ENCODE measurements around the gene PRSS22. TPM values are rescaled to one million over a fixed set of nuclear protein-coding genes. Genes with fewer than 3 reads are reported as not detected.

The PRSS22 gene
- total RNA-seq, 1 experiment from 2014 or later, result 36.9 TPM

- ChIA-PET CTCF (no interaction called here), POLR2A (ENCODE audit: unreplicated experiment) (no interaction called here)
- Histone ChIP-seq H3K36me3 (ENCODE audit: low read depth, low read length) (no peaks in the 10 kb centered on the region), H3K79me2 (ENCODE audit: low read length) (no peaks in the 10 kb centered on the region), H3K27me3 (ENCODE audit: low read length) (no peaks in the 10 kb centered on the region), H3K4me3 (ENCODE audit: low read length) (no peak overlapping the region), H3F3A (ENCODE audit: low read length, unreplicated experiment) (no peaks in the 10 kb centered on the region), H3K4me1 (ENCODE audit: insufficient read depth, low read length) (peaks cover 28% of the 10 kb centered on the region), H4K20me1 (ENCODE audit: low read length) (no peaks in the 10 kb centered on the region), H3K9me3 (ENCODE audit: low read length) (no peaks in the 10 kb centered on the region), H3K27ac (ENCODE audit: low read length) (peak overlapping the region; percentile 91), H2AFZ (ENCODE audit: low read length) (no peak overlapping the region), H3K9me2 (replicated peaks; ENCODE audit: low read length) (no peaks in the 10 kb centered on the region), H3K9ac (ENCODE audit: low read length) (no peak overlapping the region), H3K4me2 (ENCODE audit: low read length) (no peak overlapping the region)
- DNase-seq (no peak), ATAC-seq (no peak)
- no peak for TF ChIP-seq EZH2 (IDR thresholded peaks at IDR 0.05; ENCODE audit: low read length, unreplicated experiment)
- TF ChIP-seq EZH2phosphoT487 (IDR thresholded peaks at IDR 0.05; ENCODE audit: borderline replicate concordance, low read length), result no peak
- no TSS peak for BruUV-seq (replicated peaks)
- intact Hi-C loops (cut with micrococcal nuclease), result no loop called here
Measured at GRCh38 chr16:2834968-2835367, 23.0 kb downstream of the PRSS22 start.

GRCh38 chr16:2833776-2834175 lies 24.2 kb downstream of the PRSS22 start:
- no peaks in the 10 kb centered on the region for H3K9me3 ChIP-seq (ENCODE audit: low read length)
- H3K36me3 ChIP-seq (ENCODE audit: low read depth, low read length), result no peaks in the 10 kb centered on the region
- POLR2A ChIA-PET (ENCODE audit: unreplicated experiment), result no interaction called here
- no peak overlapping the region for H2AFZ ChIP-seq (ENCODE audit: low read length)
- no peaks in the 10 kb centered on the region for H3K27me3 ChIP-seq (ENCODE audit: low read length)
- no peaks in the 10 kb centered on the region for H3F3A ChIP-seq (ENCODE audit: low read length, unreplicated experiment)
- BruUV-seq (replicated peaks), result no TSS peak
- CTCF ChIA-PET, result no interaction called here
- no peak overlapping the region for H3K9ac ChIP-seq (ENCODE audit: low read length)
- no peak overlapping the region for H3K27ac ChIP-seq (ENCODE audit: low read length)
- intact Hi-C loops (cut with micrococcal nuclease), result no loop called here
- H3K79me2 ChIP-seq (ENCODE audit: low read length), result no peaks in the 10 kb centered on the region
- no peak for ATAC-seq
- TF ChIP-seq CTCF (conservative IDR thresholded peaks at IDR 0.05; ENCODE audit: low read depth, low read length), result no peak
- TF ChIP-seq EZH2phosphoT487 (IDR thresholded peaks at IDR 0.05; ENCODE audit: borderline replicate concordance, low read length), result no peak
- H3K9me2 ChIP-seq (replicated peaks; ENCODE audit: low read length), result no peaks in the 10 kb centered on the region
- no peak overlapping the region for H3K4me3 ChIP-seq (ENCODE audit: low read length)
- H4K20me1 ChIP-seq (ENCODE audit: low read length), result no peaks in the 10 kb centered on the region
- no peak for DNase-seq
- H3K4me1 ChIP-seq (ENCODE audit: insufficient read depth, low read length), result peaks cover 31% of the 10 kb centered on the region
- no peak overlapping the region for H3K4me2 ChIP-seq (ENCODE audit: low read length)

- no TSS peak for BruUV-seq (replicated peaks)
- ATAC-seq, result no peak
- TF ChIP-seq CTCF (conservative IDR thresholded peaks at IDR 0.05; ENCODE audit: low read depth, low read length), result no peak
- H3K9ac ChIP-seq (ENCODE audit: low read length), result no peak overlapping the region
- no peaks in the 10 kb centered on the region for H4K20me1 ChIP-seq (ENCODE audit: low read length)
- no peaks in the 10 kb centered on the region for H3K9me2 ChIP-seq (replicated peaks; ENCODE audit: low read length)
- no peaks in the 10 kb centered on the region for H3K79me2 ChIP-seq (ENCODE audit: low read length)
- H3K9me3 ChIP-seq (ENCODE audit: low read length), result no peaks in the 10 kb centered on the region
- intact Hi-C loops (cut with micrococcal nuclease), result no loop called here
- H2AFZ ChIP-seq (ENCODE audit: low read length), result no peak overlapping the region
- no peak for DNase-seq
- ChIA-PET POLR2A (ENCODE audit: unreplicated experiment) (no interaction called here), CTCF (no interaction called here)
- no peak overlapping the region for H3K4me2 ChIP-seq (ENCODE audit: low read length)
- peaks cover 22% of the 10 kb centered on the region for H3K4me1 ChIP-seq (ENCODE audit: insufficient read depth, low read length)
- H3K36me3 ChIP-seq (ENCODE audit: low read depth, low read length), result no peaks in the 10 kb centered on the region
- no peaks in the 10 kb centered on the region for H3K27me3 ChIP-seq (ENCODE audit: low read length)
- H3K27ac ChIP-seq (ENCODE audit: low read length), result no peak overlapping the region
- H3F3A ChIP-seq (ENCODE audit: low read length, unreplicated experiment), result no peaks in the 10 kb centered on the region
- H3K4me3 ChIP-seq (ENCODE audit: low read length), result no peak overlapping the region
Measured at GRCh38 chr16:2831203-2831602, 26.8 kb downstream of the PRSS22 start.
